HG03457 (cell line): ENCODE results near the gene CXXC4.

Source experiments
- ATAC-seq: cut with Tn5 transposase; IDR thresholded peaks from one replicate; pipeline ENCODE4 v1.9.1; 2021; ENCODE audit warnings: moderate number of reproducible peaks; ENCODE audit not compliant: unreplicated experiment

Gene CXXC4

GRCh38 chr4:104494822-104495559 lies at the start of gene CXXC4:
Gene CXXC4 (minus strand): TSS chr4:104494894. CDS start chr4:104491802, 3,092 bp downstream.
- ATAC-seq, result no peak

- ATAC-seq, result no peak
Measured at GRCh38 chr4:104533156-104533555, 38.5 kb upstream of the CXXC4 start.

GRCh38 chr4:104532677-104533076 lies 38.0 kb upstream of the CXXC4 start:
- ATAC-seq, result no peak

GRCh38 chr4:104531390-104531789 lies 36.7 kb upstream of the CXXC4 start:
- no peak for ATAC-seq

- no peak for ATAC-seq
Measured at GRCh38 chr4:104530426-104530825, 35.7 kb upstream of the CXXC4 start.

GRCh38 chr4:104524591-104524990 lies 29.9 kb upstream of the CXXC4 start:
- ATAC-seq, result no peak

- no peak for ATAC-seq
Measured at GRCh38 chr4:104524026-104524425, 29.3 kb upstream of the CXXC4 start.

GRCh38 chr4:104519588-104519987 lies 24.9 kb upstream of the CXXC4 start:
- peak; percentile 72 for ATAC-seq

- no peak for ATAC-seq
Measured at GRCh38 chr4:104516884-104517283, 22.2 kb upstream of the CXXC4 start.

GRCh38 chr4:104508224-104508623 lies 13.5 kb upstream of the CXXC4 start:
- ATAC-seq, result no peak

- no peak for ATAC-seq
Measured at GRCh38 chr4:104507112-104507511, 12.4 kb upstream of the CXXC4 start.

- no peak for ATAC-seq
Measured at GRCh38 chr4:104504536-104504935, 9.8 kb upstream of the CXXC4 start.

- no peak for ATAC-seq
Measured at GRCh38 chr4:104502471-104502870, 7.8 kb upstream of the CXXC4 start.

GRCh38 chr4:104501290-104501689 lies 6.6 kb upstream of the CXXC4 start:
- ATAC-seq, result no peak

GRCh38 chr4:104500442-104500841 lies 5.7 kb upstream of the CXXC4 start:
- ATAC-seq, result no peak

- no peak for ATAC-seq
Measured at GRCh38 chr4:104494185-104494584, 509 bp downstream of the CXXC4 start.

- no peak for ATAC-seq
Measured at GRCh38 chr4:104493081-104493831, 1.4 kb downstream of the CXXC4 start.

- ATAC-seq, result peak; percentile 24
Measured at GRCh38 chr4:104492183-104492771, 2.4 kb downstream of the CXXC4 start.

GRCh38 chr4:104491481-104492182 lies 3.1 kb downstream of the CXXC4 start:
- peak; percentile 17 for ATAC-seq

GRCh38 chr4:104490770-104491480 lies 3.8 kb downstream of the CXXC4 start:
- peak; percentile 23 for ATAC-seq
